Urothelium cell line (cell line): ENCODE results near the gene MCCC2.
"Not testable (repeated sequence)": the region's sequence is repeated elsewhere in the genome, so short reads cannot be mapped to it uniquely, and the experiment has no call there.

Source experiments
- DNase-seq: peaks from one replicate; pipeline ENCODE4 v3.0.0; 2011; ENCODE audit warnings: low spot score, mixed read lengths
- FAIRE-seq: peaks from 2 replicates; lab custom pipeline; 2011; peaks lifted over from hg19 to GRCh38; lab: Jason Lieb, UNC

The MCCC2 gene

DNA sequence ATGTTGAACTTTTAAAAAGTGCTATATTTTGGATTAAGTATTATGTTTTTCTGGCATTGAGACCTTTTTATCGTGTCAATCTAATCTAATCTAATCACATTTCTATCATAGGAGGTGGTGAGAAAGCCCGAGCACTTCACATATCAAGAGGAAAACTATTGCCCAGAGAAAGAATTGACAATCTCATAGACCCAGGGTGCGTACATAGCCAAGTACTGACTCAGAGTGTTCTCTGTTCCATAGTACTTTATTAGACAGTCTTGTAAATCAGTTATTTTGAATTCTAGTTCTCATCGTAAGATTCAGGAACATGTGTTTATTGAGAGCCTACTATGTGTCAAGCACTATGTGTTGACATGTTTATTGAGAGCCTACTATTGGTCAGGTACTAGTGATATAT lies 9.0 kb downstream of the MCCC2 start:
- FAIRE-seq: no peak
- DNase-seq: no peak

DNA sequence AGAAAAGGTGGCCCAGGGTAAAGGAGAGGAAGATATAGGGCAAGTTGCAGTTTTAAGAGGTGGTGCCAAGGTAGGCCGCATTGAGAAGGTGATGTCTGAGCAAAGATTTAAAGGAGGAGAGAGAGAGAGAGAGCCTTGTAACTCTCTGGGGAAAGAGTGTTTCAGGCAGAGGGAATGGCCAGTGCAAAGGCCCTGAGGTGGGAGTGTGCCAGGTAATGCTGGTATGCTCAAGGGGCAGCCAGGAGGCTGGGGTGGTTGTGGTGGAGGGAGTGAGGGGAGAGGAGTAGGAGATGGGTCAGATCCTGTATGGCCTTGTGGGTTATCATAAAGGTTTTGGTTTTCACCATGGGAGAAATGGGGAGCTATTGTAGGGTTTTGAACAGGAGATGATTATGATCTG lies 9.9 kb downstream of the MCCC2 start:
- no peak for FAIRE-seq
- no peak for DNase-seq

- FAIRE-seq (no peak), DNase-seq (no peak)
Measured at GRCh38 chr5:71600783-71601182, 13.6 kb downstream of the MCCC2 start.

DNA sequence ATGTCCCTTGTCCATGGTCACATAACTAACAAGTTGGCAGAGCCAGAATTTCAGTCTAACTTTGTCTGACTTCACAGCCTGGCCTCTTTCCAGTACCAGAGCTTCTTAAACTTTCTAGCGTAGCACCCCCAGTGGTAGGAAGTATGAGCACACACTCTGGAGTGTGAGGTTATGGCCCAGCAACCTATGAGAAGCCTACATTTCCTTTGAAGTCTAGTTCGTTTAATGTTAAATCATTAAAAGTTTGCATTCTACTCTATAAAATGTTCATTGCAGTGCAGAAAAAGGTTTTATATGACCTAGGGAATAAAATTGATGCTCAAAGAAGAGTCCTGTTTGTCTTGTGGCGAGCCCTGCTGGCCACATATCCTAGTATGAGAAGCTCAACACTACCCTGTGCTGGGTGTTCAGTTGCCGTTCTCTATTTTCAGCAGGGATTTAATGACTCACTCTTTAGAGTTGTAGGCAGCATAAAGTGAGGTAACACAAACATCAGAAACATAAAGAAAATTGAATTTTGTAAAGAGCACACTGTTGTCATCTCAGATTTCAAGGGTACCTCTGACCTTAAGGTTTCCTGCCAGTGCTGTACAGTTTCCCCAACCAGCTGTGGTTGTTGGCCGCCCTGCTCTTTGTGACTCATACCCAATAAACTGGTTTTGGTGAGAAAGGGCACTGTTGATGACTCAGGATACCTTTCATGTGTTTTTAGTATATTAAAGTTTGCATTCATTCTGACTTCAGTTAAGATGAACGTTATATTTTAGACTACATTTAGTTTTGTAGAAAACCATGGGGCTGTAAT lies 14.3 kb downstream of the MCCC2 start:
- FAIRE-seq (no peak), DNase-seq (peak; percentile 92)

DNA sequence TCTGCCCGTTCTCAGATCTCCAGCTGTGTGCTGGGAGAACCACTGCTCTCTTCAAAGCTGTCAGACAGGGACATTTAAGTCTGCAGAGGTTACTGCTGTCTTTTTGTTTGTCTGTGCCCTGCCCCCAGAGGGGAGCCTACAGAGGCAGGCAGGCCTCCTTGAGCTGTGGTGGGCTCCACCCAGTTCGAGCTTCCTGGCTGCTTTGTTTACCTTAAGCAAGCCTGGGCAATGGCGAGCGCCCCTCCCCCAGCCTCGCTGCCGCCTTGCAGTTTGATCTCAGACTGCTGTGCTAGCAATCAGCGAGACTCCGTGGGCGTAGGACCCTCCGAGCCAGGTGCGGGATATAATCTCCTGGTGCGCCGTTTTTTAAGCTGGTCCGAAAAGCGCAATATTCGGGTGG lies 22.8 kb downstream of the MCCC2 start:
- not testable (repeated sequence) for FAIRE-seq, DNase-seq

GRCh38 chr5:71615809-71616208 lies 28.7 kb downstream of the MCCC2 start:
- no peak for FAIRE-seq
- no peak for DNase-seq

GRCh38 chr5:71620630-71621029 lies 33.5 kb downstream of the MCCC2 start:
- DNase-seq: no peak
- FAIRE-seq: no peak

DNA sequence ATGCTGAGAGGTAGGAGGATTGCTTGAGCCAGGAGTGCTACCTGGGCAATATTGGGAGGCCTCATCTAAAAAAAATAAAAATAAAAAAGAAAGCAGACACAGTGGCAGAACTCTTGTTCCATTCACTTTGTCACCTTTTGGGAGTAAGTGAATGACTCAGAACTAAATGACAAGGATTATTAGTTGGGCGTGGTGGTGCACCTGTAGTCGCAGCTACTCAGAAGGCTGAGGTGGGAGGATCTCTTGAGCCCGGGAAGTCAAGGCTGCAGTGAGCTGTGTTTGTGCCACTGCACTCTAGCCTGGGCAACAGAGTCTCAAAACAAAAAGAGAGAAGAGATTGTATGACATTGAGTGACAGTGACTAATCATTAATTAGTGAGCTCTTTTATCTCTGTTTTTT lies 34.1 kb downstream of the MCCC2 start:
- FAIRE-seq (no peak), DNase-seq (no peak)

DNA sequence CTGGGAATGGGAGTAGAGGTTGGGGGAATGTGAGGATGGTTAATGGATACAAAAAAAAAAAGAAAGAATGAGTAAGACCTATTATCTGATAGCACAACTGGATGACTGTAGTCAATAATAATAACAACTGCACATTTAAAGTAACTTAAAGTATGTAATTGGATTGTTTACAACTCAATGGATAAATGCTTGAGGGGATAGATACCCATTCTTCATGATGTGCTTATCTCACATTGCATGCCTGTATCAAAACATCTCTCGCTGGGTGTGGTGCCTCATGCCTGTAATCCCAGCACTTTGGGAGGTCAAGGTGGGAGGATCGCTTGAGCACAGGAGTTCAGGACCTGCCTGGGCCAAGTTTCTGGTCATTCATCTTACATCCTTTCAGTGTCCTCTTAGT lies 34.6 kb downstream of the MCCC2 start:
- FAIRE-seq (no peak), DNase-seq (no peak)

DNA sequence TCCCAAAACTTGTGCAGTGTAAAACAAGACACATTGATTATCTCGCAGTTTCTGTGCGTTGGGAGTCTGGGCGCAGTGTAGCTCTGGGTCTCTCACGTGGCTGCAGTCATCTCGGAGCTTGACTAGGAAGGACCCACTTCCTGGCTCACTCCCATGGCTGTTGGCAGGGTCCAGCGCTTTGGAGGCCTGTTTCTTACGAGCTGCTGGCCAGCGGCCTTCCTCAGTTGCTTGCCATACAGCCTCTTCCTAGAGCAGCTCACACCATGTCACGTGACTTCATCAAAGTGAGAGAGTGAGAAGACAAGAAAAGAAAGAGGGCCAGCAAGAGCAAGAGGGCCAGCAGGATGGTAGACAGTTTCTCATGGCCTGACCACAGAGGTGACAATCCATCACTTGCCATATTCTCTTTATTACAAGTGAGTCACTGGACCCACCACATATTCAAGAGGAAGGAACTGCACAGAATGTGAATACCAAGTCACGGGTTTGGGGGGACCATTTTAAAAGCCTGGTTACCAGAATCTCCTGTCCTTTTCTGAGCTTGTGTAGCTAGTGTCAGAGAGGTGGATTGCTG lies 36.2 kb downstream of the MCCC2 start:
- DNase-seq (no peak), FAIRE-seq (no peak)

GRCh38 chr5:71629950-71630349 lies 42.8 kb downstream of the MCCC2 start:
- DNase-seq (no peak), FAIRE-seq (no peak)

- FAIRE-seq (peak; percentile 42), DNase-seq (no peak)
Measured at GRCh38 chr5:71631070-71631469, 43.9 kb downstream of the MCCC2 start.

- no peak for DNase-seq
- no peak for FAIRE-seq
Measured at GRCh38 chr5:71632168-71632567, 45.0 kb downstream of the MCCC2 start.

- FAIRE-seq (no peak), DNase-seq (no peak)
Measured at GRCh38 chr5:71633255-71634155, 46.4 kb downstream of the MCCC2 start.

- no peak for DNase-seq
Measured at GRCh38 chr5:71637133-71637532, 50.0 kb downstream of the MCCC2 start.

DNA sequence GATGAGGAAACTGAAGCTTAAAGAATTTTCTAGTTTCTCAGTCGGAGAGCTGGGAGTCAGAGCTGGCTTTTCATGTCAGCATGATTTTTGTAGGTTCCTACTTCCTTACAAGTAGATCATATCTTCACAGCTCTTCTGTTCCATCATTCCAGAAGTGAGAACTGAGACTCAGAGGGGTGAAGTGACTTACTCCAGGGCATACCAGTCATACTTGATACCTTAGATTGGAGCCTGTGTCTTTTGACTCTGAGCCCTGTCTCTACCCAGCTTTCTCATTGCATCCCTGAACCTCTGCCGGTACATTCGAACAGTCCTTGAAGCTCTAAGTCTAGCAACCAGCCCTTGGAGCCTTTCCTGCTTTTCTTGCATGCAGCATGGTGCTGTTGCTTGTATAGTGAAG lies 53.3 kb downstream of the MCCC2 start:
- DNase-seq: no peak
- no peak for FAIRE-seq

More at GRCh38 chr5:71637133-71637532, 50.0 kb downstream of the MCCC2 start:
- no peak for FAIRE-seq

GRCh38 chr5:71645030-71645429 lies 57.9 kb downstream of the MCCC2 start:
- FAIRE-seq (no peak), DNase-seq (no peak)

DNA sequence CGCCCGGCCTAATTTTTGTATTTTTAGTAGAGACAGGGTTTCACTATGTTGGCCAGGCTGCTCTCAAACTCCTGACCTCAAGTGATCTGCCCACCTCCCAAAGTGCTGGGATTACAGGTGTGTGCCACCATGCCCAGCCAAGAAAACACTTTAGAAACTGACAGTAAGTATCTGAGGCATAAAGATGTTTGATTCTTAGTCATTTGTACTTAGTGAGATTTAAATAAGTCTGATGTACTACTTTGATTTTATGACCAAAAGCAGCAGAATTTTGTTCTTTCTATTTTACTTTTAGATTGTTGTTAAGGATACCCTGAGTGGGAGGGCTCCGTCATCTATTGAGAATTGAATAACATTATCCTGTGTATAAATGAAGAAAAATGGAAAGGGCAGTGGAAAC lies 63.8 kb downstream of the MCCC2 start:
- not testable (repeated sequence) for FAIRE-seq, DNase-seq

GRCh38 chr5:71651579-71651978 lies 64.4 kb downstream of the MCCC2 start:
- no peak for FAIRE-seq
- no peak for DNase-seq

- FAIRE-seq (peak; percentile 73), DNase-seq (no peak)
Measured at GRCh38 chr5:71652349-71652748, 65.2 kb downstream of the MCCC2 start.

DNA sequence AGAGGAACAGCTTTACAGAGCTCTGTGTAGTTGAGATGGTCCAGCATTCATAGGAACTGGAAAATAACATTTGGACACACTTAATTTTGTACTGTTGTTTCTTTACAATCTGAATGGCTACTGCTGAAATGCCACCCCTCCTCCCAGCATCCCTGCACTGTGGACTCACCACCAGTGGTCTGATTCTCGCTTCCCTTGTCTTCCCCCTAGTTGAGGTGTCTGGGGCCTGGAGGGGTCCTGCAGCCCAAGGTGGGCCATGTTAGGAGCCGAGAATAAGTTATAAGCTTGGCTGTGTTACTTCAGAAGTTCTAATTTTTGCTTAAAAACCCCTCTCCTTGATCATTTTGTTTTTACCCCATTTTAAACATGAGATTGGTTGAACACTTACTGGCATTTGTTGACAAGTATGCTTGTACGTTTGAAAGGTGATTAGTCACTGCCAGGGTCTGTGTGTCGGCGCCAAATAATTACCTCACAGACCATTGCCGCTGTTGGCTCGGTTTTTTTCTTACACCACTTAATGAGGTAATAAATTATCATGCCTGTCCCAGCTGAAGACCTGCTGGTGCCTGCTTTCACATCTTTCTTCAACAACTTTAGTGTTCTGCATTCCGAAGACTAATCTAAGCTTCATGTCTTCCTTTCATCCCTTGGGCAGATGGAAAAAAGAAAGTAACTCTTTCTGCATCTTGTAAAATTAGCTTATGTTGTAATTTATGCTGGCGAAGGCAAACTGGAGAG lies 65.8 kb downstream of the MCCC2 start:
- DNase-seq (no peak), FAIRE-seq (no peak)
